GM12878 (cell line): ENCODE data around the gene ATP7B. TPM values are rescaled to one million over a fixed set of nuclear protein-coding genes. Genes with fewer than 3 reads are reported as not detected.

Source experiments
- ATAC-seq: fragments of 200-7000 bp; cut with Tn5 transposase; 3 replicates; pipeline ENCODE4 v1.9.1; 2020; ENCODE audit warnings: mild to moderate bottlenecking, moderate library complexity
- BruUV-seq: library from RNA; stranded (reverse); fragments of 400-500 nt; replicated peaks from 2 replicates; lab custom pipeline; 2021; lab: Mats Ljungman, UMichigan
- CTCF ChIA-PET: fragments of 300-600 bp; sonication (Branson Sonifier 250); formaldehyde crosslinking; extraction: SDS; loops from one replicate; lab custom pipeline; 2021; ENCODE audit warnings: inconsistent platforms; lab: Yijun Ruan, JAX
- POLR2A ChIA-PET: fragments of 350-600 bp; formaldehyde crosslinking; extraction: SDS; loops from one replicate; lab custom pipeline; 2021; ENCODE audit warnings: inconsistent platforms; lab: Charles Lee
- RAD21 ChIA-PET: fragments of 300-600 bp; sonication (Branson Sonifier 250); formaldehyde crosslinking; loops from one replicate; lab custom pipeline; 2023; ENCODE audit warnings: antibody characterized with exemption; ENCODE audit not compliant: unreplicated experiment; lab: Charles Lee
- SMC1A ChIA-PET: fragments of 300-600 bp; sonication (Branson Sonifier 250); formaldehyde crosslinking; loops from one replicate; lab custom pipeline; 2023; ENCODE audit not compliant: unreplicated experiment, uncharacterized antibody; lab: Charles Lee
- DNase-seq: peaks from one replicate; pipeline ENCODE4 v3.0.0-alpha.2; 2011; ENCODE audit warnings: low read depth, low spot score
- FAIRE-seq: peaks from 3 replicates; lab custom pipeline; 2011; peaks lifted over from hg19 to GRCh38; lab: Jason Lieb, UNC
- H2AFZ ChIP-seq: 2 replicates; pipeline ENCODE4 v1.6.0; 2011; ENCODE audit warnings: low read depth, low read length, control low read depth; ENCODE audit not compliant: control insufficient read depth
- H3K27ac ChIP-seq: 2 replicates; pipeline ENCODE4 v1.5.1; 2011; ENCODE audit warnings: control low read depth; ENCODE audit not compliant: control insufficient read depth, insufficient read depth
- H3K27me3 ChIP-seq, 2 experiments: replicated peaks in 1 of 2; 2 replicates each; pipeline versions ENCODE4 v1.6.0 to v1.6.1; 2011; ENCODE audit warnings: low read length in 1 of 2; ENCODE audit not compliant: control insufficient read depth in 2 of 2, insufficient read depth in 2 of 2
- H3K36me3 ChIP-seq, 2 experiments: 2 replicates each; pipeline ENCODE4 v1.5.1; 2011; ENCODE audit warnings: low read length in 1 of 2; ENCODE audit not compliant: control insufficient read depth in 2 of 2, insufficient read depth in 2 of 2
- H3K4me1 ChIP-seq: 2 replicates; pipeline ENCODE4 v1.6.1; 2011; ENCODE audit warnings: mild to moderate bottlenecking, low read length, moderate library complexity, mixed read lengths; ENCODE audit not compliant: control insufficient read depth, insufficient read depth
- H3K4me2 ChIP-seq: 2 replicates; pipeline ENCODE4 v1.6.0; 2011; ENCODE audit warnings: control low read depth; ENCODE audit not compliant: control insufficient read depth, insufficient read depth
- H3K4me3 ChIP-seq: fragments of 200-600 bp; sonication (generic); 2 replicates; pipeline ENCODE4 v1.5.1; 2016
- H3K79me2 ChIP-seq: 2 replicates; pipeline ENCODE4 v1.6.0; 2011; ENCODE audit warnings: low read length; ENCODE audit not compliant: control insufficient read depth, insufficient read depth
- H3K9ac ChIP-seq: 2 replicates; pipeline ENCODE4 v1.8.0; 2011; ENCODE audit warnings: low read length, control low read depth, mixed read lengths; ENCODE audit not compliant: control insufficient read depth, insufficient read depth
- H3K9me3 ChIP-seq: replicated peaks from 3 replicates; pipeline ENCODE4 v1.5.1; 2011; ENCODE audit warnings: mild to moderate bottlenecking, low read length; ENCODE audit not compliant: control insufficient read depth, insufficient read depth
- H4K20me1 ChIP-seq: 2 replicates; pipeline ENCODE4 v1.6.0; 2011; ENCODE audit not compliant: control insufficient read depth, insufficient read depth
- FOXM1 ChIP-seq: IDR thresholded peaks from 2 replicates; pipeline ENCODE4 v1.6.1; 2012; ENCODE audit warnings: low read depth, mild to moderate bottlenecking, inconsistent platforms, low read length, moderate library complexity
- NR2C1 ChIP-seq: fragments of 450-650 bp; IDR thresholded peaks from 2 replicates; pipeline ENCODE4 v1.6.1; 2017; ENCODE audit warnings: antibody characterized with exemption, mild to moderate bottlenecking, moderate library complexity
- RELA ChIP-seq: fragments of 450-650 bp; IDR thresholded peaks from 2 replicates; pipeline ENCODE4 v1.8.0; 2014; ENCODE audit warnings: borderline replicate concordance; ENCODE audit not compliant: partially characterized antibody
- SREBF1 ChIP-seq: IDR thresholded peaks from 2 replicates; pipeline ENCODE4 v1.6.1; 2012; ENCODE audit warnings: mild to moderate bottlenecking, low read length
- TCF7 ChIP-seq: IDR thresholded peaks from 2 replicates; pipeline ENCODE4 v1.6.1; 2014; ENCODE audit warnings: antibody characterized with exemption, borderline replicate concordance
- WGBS: methylation state at CpG from one replicate; pipeline ENCODE4 v1.1.6; 2016; ENCODE audit warnings: low lambda C conversion rate; ENCODE audit not compliant: insufficient replicate concordance, insufficient coverage; ENCODE audit errors: missing lambda C conversion rate; 5-methylcytosine and 5-hydroxymethylcytosine counted together
- in situ Hi-C: fragments of 300-500 bp; cut with MboI; formaldehyde crosslinking; loops from 9 replicates; pipeline ENCODE4 v1.14.3; 2018; ENCODE audit warnings: mixed read lengths
- intact Hi-C: fragments of 100-400 bp; cut with micrococcal nuclease; formaldehyde crosslinking; loops from one replicate; pipeline ENCODE4 v1.14.2; 2022; ENCODE audit not compliant: unreplicated experiment
- polyA plus RNA-seq, 11 experiments: library from polyadenylated mRNA; depleted of rRNA in 4 of 11; unstranded in 6 of 11; stranded (reverse) in 5 of 11; fragments of >200 nt; fragmentation: Nextera tagmentation in 4 of 11; fragmentation: Illumina TruSeq in 1 of 11; extraction: Ambion mirVana in 4 of 11; extraction: Trizol in 1 of 11; gene quantifications; 1 replicate in 1 of 11; 2 replicates in 10 of 11; pipeline versions ENCODE4 v1.2.1 to v1.2.3, GENCODE V29; 2011 to 2016; ENCODE audit warnings: inconsistent platforms in 2 of 11, missing spikeins in 2 of 11, low read depth in 1 of 11
- total RNA-seq, 4 experiments: library from RNA; depleted of rRNA in 3 of 4; stranded (reverse); fragments of >200 nt in 3 of 4; fragmentation: Illumina TruSeq in 1 of 4; extraction: Trizol in 1 of 4; gene quantifications; 2 replicates each; pipeline versions ENCODE4 v1.2.1 to v1.2.3, GENCODE V29; 2013 to 2021
- TF ChIP-seq, protein P1 (sequence below): IDR thresholded peaks from 2 replicates; pipeline ENCODE4 v1.6.1; 2012; ENCODE audit warnings: low read depth, low read length, improper control_type of control experiment
- TF ChIP-seq, protein P2 (sequence below): IDR thresholded peaks from 2 replicates; pipeline ENCODE4 v1.6.1; 2012; ENCODE audit warnings: low read length, inconsistent platforms
- TF ChIP-seq, protein P3 (sequence below): IDR thresholded peaks from 2 replicates; pipeline ENCODE4 v1.6.1; 2012; ENCODE audit warnings: improper control_type of control experiment, low read depth, low read length; ENCODE audit not compliant: insufficient replicate concordance
- TF ChIP-seq, protein P4 (sequence below): fragments of 450-650 bp; IDR thresholded peaks from 2 replicates; pipeline ENCODE4 v1.6.1; 2017; ENCODE audit warnings: antibody characterized with exemption, mild to moderate bottlenecking, moderate library complexity
- TF ChIP-seq, protein P5 (sequence below): fragments of 450-650 bp; IDR thresholded peaks from 2 replicates; pipeline ENCODE4 v1.6.1; 2018; ENCODE audit warnings: borderline replicate concordance, mild to moderate bottlenecking; ENCODE audit not compliant: partially characterized antibody

The ATP7B gene
- total and polyA plus RNA-seq, 10 of the 15 experiments (the other 5 are each of a cell fraction or from before 2014, with no cell fraction given), result under 0.01 to 1.1 (median 0.06) TPM; not detected in 2

DNA sequence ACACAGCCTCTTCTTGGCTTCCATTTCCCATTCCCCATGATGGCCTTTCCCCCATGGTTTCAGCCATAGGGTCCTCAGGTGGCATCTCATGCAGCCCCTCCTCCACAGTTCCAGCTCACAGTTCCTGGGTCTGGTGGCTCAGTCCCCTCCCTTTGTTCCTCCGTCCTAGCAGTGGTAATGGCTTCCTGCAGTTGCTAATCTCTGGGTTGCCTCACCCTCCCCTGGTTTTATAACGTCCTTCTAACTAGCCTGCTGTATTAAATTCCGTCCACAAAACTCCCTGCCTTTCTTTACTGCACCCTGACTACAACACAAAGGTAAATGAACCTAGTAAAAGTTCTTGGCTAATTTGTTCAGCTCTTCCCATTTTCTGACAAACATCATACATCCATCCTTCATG, 118.6 kb downstream of the ATP7B start:
- no peak for ATAC-seq
- H3K9me3 ChIP-seq, result no peaks in the 10 kb centered on the region; the same call in 2 of the 3 replicates
- FAIRE-seq, result no peak
- no peak overlapping the region for H3K27ac ChIP-seq
- TF ChIP-seq SREBF1 (no peak), NR2C1 (no peak), RELA (no peak), FOXM1 (no peak), TCF7 (no peak)
- TF ChIP-seq, protein P1, sequence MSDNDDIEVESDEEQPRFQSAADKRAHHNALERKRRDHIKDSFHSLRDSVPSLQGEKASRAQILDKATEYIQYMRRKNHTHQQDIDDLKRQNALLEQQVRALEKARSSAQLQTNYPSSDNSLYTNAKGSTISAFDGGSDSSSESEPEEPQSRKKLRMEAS, result no peak
- TF ChIP-seq, protein P2, sequence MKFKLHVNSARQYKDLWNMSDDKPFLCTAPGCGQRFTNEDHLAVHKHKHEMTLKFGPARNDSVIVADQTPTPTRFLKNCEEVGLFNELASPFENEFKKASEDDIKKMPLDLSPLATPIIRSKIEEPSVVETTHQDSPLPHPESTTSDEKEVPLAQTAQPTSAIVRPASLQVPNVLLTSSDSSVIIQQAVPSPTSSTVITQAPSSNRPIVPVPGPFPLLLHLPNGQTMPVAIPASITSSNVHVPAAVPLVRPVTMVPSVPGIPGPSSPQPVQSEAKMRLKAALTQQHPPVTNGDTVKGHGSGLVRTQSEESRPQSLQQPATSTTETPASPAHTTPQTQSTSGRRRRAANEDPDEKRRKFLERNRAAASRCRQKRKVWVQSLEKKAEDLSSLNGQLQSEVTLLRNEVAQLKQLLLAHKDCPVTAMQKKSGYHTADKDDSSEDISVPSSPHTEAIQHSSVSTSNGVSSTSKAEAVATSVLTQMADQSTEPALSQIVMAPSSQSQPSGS, result no peak
- TF ChIP-seq, protein P3, sequence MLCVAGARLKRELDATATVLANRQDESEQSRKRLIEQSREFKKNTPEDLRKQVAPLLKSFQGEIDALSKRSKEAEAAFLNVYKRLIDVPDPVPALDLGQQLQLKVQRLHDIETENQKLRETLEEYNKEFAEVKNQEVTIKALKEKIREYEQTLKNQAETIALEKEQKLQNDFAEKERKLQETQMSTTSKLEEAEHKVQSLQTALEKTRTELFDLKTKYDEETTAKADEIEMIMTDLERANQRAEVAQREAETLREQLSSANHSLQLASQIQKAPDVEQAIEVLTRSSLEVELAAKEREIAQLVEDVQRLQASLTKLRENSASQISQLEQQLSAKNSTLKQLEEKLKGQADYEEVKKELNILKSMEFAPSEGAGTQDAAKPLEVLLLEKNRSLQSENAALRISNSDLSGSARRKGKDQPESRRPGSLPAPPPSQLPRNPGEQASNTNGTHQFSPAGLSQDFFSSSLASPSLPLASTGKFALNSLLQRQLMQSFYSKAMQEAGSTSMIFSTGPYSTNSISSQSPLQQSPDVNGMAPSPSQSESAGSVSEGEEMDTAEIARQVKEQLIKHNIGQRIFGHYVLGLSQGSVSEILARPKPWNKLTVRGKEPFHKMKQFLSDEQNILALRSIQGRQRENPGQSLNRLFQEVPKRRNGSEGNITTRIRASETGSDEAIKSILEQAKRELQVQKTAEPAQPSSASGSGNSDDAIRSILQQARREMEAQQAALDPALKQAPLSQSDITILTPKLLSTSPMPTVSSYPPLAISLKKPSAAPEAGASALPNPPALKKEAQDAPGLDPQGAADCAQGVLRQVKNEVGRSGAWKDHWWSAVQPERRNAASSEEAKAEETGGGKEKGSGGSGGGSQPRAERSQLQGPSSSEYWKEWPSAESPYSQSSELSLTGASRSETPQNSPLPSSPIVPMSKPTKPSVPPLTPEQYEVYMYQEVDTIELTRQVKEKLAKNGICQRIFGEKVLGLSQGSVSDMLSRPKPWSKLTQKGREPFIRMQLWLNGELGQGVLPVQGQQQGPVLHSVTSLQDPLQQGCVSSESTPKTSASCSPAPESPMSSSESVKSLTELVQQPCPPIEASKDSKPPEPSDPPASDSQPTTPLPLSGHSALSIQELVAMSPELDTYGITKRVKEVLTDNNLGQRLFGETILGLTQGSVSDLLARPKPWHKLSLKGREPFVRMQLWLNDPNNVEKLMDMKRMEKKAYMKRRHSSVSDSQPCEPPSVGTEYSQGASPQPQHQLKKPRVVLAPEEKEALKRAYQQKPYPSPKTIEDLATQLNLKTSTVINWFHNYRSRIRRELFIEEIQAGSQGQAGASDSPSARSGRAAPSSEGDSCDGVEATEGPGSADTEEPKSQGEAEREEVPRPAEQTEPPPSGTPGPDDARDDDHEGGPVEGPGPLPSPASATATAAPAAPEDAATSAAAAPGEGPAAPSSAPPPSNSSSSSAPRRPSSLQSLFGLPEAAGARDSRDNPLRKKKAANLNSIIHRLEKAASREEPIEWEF, result no peak
- TF ChIP-seq, protein P4, sequence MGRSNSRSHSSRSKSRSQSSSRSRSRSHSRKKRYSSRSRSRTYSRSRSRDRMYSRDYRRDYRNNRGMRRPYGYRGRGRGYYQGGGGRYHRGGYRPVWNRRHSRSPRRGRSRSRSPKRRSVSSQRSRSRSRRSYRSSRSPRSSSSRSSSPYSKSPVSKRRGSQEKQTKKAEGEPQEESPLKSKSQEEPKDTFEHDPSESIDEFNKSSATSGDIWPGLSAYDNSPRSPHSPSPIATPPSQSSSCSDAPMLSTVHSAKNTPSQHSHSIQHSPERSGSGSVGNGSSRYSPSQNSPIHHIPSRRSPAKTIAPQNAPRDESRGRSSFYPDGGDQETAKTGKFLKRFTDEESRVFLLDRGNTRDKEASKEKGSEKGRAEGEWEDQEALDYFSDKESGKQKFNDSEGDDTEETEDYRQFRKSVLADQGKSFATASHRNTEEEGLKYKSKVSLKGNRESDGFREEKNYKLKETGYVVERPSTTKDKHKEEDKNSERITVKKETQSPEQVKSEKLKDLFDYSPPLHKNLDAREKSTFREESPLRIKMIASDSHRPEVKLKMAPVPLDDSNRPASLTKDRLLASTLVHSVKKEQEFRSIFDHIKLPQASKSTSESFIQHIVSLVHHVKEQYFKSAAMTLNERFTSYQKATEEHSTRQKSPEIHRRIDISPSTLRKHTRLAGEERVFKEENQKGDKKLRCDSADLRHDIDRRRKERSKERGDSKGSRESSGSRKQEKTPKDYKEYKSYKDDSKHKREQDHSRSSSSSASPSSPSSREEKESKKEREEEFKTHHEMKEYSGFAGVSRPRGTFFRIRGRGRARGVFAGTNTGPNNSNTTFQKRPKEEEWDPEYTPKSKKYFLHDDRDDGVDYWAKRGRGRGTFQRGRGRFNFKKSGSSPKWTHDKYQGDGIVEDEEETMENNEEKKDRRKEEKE, result no peak
- TF ChIP-seq, protein P5, sequence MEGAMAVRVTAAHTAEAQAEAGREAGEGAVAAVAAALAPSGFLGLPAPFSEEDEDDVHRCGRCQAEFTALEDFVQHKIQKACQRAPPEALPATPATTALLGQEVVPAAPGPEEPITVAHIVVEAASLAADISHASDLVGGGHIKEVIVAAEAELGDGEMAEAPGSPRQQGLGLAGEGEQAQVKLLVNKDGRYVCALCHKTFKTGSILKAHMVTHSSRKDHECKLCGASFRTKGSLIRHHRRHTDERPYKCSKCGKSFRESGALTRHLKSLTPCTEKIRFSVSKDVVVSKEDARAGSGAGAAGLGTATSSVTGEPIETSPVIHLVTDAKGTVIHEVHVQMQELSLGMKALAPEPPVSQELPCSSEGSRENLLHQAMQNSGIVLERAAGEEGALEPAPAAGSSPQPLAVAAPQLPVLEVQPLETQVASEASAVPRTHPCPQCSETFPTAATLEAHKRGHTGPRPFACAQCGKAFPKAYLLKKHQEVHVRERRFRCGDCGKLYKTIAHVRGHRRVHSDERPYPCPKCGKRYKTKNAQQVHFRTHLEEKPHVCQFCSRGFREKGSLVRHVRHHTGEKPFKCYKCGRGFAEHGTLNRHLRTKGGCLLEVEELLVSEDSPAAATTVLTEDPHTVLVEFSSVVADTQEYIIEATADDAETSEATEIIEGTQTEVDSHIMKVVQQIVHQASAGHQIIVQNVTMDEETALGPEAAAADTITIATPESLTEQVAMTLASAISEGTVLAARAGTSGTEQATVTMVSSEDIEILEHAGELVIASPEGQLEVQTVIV, result no peak
- SMC1A ChIA-PET, result interaction anchor here (1.4 to 4.7 kb wide), 3 partner anchors 16 to 235 kb away, joined by 3 to 18 read pairs (median 7); no protein-coding TSS in a partner anchor
- H3K4me1 ChIP-seq, result no peaks in the 10 kb centered on the region
- H3K4me3 ChIP-seq, result no peak overlapping the region
- H3K9ac ChIP-seq, result no peak overlapping the region
- intact Hi-C loops, result loop anchor here (10.0 kb wide), 1 partner anchor 562 kb away; the partner anchor contains the start of genes CKAP2 and VPS36
- DNase-seq, result no peak
- in situ Hi-C loops, result no loop called here
- H4K20me1 ChIP-seq, result no peaks in the 10 kb centered on the region; the same call in 1 of the 2 replicates
- no peak overlapping the region for H2AFZ ChIP-seq
- RAD21 ChIA-PET, result no interaction called here
- H3K36me3 ChIP-seq, result no peaks in the 10 kb centered on the region
- WGBS, result 0% methylated on average over 3 of the region's 3 CpGs
- 0 out of 4 replicates have a peak, but pooled peaks cover 1 to 7% of the 10 kb centered on the region in 2 experiments for H3K27me3 ChIP-seq
- H3K4me2 ChIP-seq, result no peak overlapping the region
- BruUV-seq, result no TSS peak
- CTCF ChIA-PET, result interaction anchor here (0.9 to 4.2 kb wide), 4 partner anchors 12 to 235 kb away, joined by 3 to 62 read pairs (median 5); partner anchors contain the start of gene NEK5
- POLR2A ChIA-PET, result no interaction called here
- no peaks in the 10 kb centered on the region for H3K79me2 ChIP-seq
